Middle frontal gyrus (tissue), 1 donor: ENCODE measurements around the gene RNU5D-1.
"Not testable (repeated sequence)": the region's sequence is repeated elsewhere in the genome, so short reads cannot be mapped to it uniquely, and the experiment has no call there.

ENCODE experiments used
- DNase-seq: peaks from one replicate; pipeline ENCODE4 v3.0.0-alpha.2; 2015; ENCODE audit warnings: low spot score; ENCODE audit errors: extremely low spot score

Gene RNU5D-1

DNA sequence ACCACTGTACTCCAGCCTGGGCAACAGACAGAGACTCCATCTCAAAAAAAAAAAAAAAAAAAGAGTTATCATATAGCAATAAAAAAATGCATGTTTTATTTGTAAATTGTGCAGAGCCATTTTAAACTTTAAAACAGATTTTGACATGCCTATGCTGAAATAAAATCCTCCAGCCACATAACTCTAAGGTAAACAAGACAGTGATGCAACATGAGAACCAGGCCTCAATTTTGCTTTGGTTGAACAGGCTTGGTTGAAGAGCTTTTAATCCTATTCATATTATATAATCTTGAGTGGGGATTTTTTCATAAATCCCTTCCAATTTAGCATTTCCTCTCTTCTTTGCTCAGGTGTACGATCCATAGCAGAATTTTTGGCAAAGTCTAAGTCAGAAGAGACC lies 30.4 kb downstream of the RNU5D-1 start:
- DNase-seq = no peak

DNA sequence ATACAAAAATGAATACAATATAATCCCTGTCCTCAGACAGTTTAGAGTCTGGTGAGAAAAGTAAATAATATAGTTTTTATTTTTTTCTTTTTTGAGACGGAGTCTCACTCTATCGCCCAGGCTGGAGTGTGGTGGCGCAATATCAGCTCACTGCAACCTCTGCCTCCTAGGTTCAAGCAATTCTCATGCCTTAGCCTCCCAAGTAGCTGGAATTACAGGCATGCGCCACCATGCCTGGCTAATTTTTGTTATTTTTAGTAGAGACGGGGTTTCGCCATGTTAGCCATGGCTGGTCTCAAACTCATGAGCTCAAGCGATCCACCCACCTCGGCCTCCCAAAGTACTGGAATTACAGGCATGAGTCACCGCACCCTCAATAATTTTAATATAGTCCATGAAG lies 31.6 kb downstream of the RNU5D-1 start:
- DNase-seq = not testable (repeated sequence)

DNA sequence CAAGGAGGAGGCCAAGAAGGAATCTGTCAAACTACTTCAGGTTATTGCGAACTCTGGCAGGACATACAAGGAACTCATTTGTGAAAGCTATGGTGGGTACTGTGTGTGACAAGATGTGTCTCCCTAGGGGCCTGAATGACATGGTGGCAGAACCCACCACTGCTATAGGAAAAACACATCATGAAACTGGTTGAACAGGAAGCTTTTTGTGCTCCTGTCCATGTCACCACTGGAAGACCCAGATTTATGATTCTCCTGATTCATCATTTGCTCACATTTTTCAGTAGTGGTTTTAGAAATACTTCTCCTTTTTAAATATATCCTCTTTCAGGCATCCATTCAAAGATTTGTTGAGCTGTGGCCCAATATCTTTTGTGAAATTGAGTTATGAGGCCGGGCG lies 32.8 kb downstream of the RNU5D-1 start:
- no peak for DNase-seq

DNA sequence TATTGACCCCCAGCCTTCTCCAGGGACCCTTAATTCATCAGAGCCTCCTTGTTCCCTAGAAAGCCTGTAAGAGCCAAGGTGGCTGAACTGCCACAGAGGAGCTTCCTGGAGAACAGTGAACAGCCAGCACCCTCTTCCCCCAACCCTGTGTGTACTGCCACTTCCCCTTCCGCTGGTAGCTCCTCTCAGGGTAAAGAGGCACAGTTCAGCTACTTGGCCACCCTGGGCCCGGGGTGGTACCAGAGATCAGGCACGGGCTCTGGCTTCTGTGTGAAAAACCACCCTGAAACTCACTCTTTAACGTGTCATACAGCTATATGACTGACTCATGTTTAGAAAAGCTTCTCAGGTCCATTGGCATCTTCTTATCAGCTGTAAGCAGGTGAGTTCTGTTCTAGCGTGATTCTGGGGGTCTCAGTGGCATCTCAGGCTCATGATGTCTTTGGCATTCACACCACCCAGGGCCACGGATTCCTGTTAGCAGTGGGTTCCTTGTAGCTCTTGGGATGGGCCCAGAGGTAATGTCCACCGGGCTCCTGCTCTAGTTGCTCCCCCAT lies 34.1 kb downstream of the RNU5D-1 start:
- no peak for DNase-seq

DNA sequence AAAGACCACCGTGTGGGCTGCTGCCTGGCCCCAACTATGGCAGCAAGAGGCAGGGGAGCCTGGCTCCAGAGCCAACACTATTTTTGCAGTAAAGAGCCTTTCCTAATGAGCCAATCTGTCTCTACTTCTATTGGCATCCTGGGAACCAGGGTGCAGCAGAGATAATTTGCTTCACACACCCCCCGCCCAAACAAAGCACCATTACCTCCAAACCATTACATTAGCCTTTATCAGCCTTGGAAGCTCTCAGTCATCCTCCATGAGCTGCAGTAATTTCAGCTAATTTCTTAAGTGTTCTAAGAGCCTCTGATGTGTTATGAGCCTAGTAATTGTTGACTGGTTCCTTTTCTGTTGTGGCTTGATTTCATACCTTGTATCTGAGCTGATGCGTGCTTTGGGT lies 34.9 kb downstream of the RNU5D-1 start:
- no peak for DNase-seq

DNA sequence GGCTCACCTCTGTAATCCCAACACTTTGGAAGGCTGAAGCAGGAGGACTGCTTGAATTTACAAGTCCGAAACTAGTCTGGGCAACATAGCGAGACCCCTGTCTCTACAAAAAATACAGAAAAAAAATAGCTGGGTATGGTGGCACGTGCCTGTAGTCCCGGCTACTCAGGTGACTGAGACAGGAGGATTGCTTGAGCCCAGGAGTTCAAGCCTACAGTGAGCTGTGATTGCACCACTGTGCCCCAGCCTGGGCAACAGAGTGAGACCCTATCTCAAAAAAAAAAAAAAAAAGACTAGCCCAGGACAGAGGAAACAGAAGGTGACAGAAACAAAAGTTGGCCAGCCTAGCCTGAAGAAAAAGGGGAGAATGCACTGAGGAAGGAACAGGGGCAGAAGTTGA lies 35.3 kb downstream of the RNU5D-1 start:
- no peak for DNase-seq

DNA sequence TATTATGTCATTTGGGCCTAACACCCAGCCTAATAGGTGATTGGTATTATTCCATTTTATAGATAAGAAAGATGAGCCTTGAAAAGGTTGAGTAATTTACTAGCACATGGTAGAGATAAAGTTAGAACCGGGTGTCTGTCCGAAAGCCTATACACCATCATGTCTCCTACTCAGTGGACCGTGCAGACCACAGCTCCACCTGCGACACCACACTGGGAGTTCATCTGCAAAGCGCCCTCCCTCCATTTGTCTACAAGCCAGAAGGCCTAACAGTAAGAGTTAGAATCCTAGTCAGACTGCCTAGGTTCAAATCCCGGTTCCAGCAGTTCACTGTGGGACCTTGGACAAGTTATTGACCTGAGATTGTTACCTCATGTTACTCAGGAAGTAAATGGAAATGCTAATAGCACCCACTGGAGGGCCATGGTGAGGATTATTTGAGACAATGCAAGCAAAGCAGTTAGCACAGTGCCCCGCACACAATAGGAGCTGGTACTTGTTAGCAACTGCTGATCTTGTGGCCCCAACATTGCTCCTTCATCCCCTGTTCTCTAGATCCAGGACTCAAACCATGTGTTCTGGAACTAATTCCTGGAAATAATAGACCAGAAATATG lies 36.0 kb downstream of the RNU5D-1 start:
- no peak for DNase-seq

DNA sequence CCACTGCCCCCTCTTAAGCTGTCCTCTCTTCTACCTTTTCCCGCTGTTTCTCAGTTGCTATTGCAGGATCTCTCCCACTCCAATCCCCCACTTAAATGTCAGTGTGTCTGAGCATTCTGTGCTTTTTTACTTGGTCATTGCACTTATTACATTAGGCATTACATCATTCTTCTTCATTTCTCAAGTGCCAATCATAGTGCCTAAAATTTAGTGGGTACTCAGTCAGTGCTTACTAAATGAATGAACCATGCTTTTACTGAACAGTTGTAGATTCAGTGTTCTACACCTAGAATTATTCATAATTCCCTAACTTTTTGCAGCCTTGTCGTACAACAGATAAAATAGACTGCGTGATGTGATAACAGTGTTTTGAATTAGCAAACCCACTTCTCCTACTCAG lies 37.1 kb downstream of the RNU5D-1 start:
- no peak for DNase-seq

DNA sequence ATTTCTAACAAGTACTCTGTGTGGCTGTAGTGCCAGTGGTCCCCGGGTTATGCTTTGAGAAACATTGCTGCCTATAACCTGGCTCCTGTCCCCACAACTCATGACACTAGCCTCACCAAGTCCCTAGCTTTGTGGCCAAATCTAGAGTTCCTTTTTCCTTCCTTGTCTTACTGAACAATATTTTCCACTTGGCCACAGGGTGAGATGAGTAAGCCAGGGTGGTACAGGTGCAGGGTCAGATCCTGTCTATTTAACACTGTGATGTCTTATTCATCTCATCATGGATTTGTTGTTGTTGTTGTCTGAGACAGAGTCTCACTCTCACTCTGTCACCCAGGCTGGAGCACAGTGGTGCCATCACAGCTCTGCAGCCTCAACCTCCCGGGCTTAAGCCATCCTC lies 37.8 kb downstream of the RNU5D-1 start:
- DNase-seq = no peak

DNA sequence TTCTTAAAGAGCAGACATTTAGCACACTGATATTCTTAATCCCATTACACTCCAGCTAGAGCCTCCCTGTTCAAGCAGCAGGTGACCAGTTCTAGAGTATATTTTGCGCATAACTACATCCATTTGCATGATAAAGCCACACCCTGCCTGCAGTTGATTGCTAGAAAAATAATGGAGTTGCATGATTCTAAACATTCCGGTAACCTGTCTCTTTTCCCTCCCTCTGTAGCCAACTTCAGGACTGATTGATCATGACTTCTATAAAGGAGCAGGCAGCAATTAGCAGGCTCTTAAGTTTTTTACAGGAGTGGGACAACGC lies 41.6 kb downstream of the RNU5D-1 start:
- no peak for DNase-seq

DNA sequence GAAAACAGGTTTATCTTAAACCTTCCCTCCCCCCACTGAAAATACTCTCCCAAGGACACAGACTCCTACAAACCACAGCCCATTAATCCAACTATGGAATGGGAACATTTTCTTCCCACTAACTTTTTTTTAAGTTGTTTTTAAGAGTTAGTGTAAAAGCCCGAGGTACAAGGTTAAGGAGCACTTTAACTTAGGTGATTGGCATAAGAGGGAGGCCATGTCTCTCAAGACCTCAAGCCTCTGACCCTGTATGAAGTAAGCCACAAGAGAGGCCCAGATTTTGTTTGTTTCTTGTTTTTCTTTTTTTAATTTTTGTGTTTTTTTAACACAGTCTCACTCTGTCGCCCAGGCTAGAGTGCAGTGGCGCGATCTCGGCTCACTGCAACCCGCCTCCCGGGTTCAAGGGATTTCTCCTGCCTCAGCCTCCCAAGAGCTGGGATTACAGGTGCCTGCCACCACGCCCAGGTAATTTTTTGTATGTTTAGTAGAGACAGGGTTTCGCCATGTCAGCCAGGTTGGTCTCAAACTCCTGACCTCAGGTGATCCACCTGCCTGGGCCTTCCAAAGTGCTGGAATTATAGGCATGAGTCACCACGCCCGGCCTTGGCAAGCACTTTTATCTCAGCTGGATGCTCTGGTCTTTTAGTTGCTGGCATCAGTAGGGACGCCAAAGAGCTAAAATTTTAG lies 42.1 kb downstream of the RNU5D-1 start:
- no peak for DNase-seq

DNA sequence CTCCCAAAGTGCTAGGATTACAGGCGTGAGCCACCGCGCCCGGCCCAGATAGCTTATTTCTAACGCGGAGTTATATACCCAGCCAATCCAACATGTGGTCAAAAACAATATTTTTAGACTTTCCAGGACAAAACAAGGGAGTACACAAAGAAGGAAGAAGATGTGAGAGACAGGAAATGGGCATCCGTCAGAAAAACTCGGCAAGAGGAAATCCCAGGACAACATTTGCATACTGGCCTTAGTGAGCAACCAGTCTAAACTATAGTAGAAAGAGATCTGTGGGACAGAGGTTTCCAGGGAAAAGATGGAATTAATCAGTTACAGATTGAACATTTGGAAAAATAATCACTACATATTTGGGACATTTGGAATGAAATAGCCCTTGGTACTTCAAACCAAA lies 45.1 kb downstream of the RNU5D-1 start:
- no peak for DNase-seq

DNA sequence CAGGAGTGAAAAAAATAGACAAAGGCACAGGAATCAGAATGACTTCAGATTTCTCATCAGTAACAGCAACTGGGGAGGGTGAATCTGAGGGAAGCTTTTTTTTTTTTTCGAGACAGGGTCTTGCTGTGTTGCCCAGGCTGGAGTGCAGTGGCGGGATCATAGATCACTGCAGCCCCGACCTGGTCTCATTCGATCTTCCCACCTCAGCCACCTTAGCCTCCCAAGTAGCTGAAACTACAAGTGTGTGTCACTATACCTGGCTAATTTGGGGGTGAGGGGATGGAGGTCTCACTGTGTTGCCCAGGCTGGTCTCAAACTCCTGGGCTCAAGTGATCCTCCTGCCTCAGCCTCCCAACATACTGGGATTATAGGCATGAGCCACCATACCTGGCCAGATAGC lies 45.8 kb downstream of the RNU5D-1 start:
- no peak for DNase-seq

DNA sequence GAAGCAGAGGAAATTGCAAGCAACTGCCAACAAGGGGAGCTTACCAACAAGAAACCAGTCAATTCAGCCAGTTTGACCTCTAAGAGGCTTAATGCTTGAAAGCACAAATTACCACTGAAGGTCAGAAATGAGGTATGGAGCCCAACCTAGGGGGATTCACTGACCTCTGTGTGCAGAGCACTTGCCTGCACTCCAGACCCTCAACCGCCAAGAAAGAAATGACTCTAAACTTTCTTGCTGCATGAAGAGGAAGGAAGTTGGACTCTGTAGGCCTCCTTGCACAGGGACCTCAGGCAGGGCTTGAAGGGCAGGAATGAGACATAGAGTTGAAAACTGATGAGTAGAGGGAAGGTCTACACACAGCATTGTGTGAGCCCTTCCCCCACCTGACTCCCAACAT lies 46.4 kb downstream of the RNU5D-1 start:
- no peak for DNase-seq

DNA sequence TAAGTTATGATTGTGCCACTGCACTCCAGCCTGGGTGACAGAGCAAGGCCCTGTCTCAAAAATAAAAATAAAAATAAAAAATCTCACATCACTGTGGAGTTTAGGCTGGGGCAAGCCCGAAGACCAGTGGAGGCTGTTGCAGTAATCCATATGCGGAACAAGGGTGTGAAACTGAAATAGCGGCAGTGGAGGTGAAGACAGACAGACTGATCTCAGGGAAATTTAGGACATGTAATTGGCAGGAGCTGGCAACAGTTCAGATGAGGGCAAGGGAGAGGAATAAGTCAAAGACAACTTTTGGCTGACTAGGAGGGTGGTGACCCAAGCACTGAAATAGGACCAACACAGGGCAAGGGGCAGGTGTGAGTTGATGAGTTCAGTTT lies 48.1 kb downstream of the RNU5D-1 start:
- DNase-seq = no peak

DNA sequence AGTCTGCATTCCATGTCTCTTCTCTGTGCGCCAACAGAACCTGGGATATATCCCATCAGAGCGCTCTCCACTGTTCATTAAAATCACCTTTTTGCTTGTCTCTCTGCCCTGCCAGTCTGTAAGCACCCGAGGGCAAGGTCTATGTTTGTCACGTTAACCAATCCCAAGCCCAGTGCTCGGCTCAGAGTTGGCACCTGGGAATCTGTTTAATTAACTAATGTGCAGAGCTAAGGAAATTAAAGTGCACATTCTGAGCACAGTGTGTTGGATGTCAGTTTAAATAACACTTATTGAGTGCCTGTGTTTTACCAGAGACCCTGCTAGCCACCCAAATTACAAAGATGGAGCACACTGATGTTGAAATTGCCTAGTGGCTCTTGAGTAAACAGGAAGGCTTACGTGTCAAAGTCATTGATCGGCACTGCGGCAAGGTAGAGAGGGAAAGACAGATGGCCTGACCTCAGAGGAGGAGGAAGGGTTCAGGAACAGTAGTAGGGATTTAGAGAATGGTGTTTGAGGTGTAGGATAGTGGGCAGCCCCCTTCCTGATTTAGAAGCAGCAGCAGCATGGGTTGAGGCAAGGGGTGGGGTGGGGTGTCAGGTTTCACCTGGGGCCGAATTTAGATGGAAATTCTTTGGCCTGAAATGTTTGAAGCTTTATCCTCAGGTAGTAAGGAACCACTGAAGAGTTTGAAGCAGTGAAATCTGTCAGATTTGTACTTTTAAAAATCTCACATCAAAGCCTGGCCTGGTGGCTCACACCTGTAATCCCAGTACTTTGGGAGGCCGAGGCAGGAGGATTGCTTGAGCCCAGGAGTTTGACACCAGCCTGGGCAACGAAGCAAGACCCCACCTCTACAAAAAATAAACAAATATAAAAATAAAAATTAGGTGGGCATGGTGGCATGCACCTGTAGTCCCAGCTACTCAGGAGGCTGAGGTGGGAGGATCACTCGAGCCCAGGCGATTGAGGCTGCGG lies 48.8 kb downstream of the RNU5D-1 start:
- no peak for DNase-seq
